ENCODE data around the gene TMEM176B.

DNA sequence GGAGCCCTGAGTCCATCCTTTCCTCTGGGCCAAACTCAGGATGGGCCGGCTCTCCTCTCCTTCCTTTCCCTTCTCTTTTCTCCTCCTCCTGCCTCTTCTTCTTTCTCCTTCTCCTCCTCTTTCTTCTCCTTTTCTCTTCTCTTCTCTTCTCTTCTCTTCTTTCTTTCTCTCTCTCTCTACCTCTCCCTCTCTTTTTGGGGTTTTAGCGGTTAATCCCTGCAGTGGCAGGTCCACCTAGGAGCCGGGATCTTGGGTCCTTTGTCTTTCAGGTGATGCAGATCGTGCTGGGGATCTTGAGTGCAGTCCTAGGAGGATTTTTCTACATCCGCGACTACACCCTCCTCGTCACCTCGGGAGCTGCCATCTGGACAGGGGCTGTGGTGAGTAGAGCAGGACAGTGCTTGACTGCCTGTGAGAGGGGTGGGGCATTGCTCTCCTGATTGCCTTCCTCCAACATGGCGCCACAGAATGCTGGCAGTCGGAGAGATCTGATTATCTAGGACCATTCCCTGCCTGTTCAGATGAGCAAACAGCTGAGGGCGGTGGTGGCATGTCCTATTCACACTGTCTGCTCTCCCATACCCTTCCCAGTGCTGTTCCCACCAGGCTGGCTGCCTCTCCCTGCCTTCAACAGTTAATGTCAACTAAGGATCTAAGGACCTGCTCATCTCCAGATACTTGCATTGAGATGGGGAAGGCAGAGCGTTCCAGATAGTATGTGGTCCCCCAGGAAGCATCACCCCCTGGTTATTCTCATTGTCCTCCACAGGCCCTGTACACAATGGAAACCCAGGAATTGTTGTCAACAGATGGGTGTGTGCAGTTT lies 2.0 kb upstream of the TMEM176B start:
- TF ChIP-seq, protein P1, sequence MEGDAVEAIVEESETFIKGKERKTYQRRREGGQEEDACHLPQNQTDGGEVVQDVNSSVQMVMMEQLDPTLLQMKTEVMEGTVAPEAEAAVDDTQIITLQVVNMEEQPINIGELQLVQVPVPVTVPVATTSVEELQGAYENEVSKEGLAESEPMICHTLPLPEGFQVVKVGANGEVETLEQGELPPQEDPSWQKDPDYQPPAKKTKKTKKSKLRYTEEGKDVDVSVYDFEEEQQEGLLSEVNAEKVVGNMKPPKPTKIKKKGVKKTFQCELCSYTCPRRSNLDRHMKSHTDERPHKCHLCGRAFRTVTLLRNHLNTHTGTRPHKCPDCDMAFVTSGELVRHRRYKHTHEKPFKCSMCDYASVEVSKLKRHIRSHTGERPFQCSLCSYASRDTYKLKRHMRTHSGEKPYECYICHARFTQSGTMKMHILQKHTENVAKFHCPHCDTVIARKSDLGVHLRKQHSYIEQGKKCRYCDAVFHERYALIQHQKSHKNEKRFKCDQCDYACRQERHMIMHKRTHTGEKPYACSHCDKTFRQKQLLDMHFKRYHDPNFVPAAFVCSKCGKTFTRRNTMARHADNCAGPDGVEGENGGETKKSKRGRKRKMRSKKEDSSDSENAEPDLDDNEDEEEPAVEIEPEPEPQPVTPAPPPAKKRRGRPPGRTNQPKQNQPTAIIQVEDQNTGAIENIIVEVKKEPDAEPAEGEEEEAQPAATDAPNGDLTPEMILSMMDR (IDR thresholded peaks at IDR 0.05; ENCODE audit: borderline replicate concordance, extremely low read depth, low read length, poor library complexity, severe bottlenecking), result no peak
- TF ChIP-seq EZH2 (IDR thresholded peaks at IDR 0.05; ENCODE audit: borderline replicate concordance, low read depth, low read length, severe bottlenecking), result no peak
